Measurements from ENCODE around the gene NFASC.

The NFASC gene

GRCh38 chr1:205009670-205010069 is 139.0 kb downstream of the NFASC start:
- DNase-seq (ENCODE audit: low read depth), result no peak

GRCh38 chr1:205012391-205013140 is 141.9 kb downstream of the NFASC start:
- DNase-seq (ENCODE audit: low read depth), result no peak

- no peak for DNase-seq (ENCODE audit: low read depth)
Observed at GRCh38 chr1:205013683-205014367, 143.2 kb downstream of the NFASC start.

- DNase-seq (ENCODE audit: low read depth), result no peak
Observed at GRCh38 chr1:205014783-205015182, 144.1 kb downstream of the NFASC start.

- no peak for DNase-seq (ENCODE audit: low read depth)
Observed at GRCh38 chr1:205015241-205015640, 144.6 kb downstream of the NFASC start.

GRCh38 chr1:205016075-205016474 is 145.4 kb downstream of the NFASC start:
- no peak for DNase-seq (ENCODE audit: low read depth)

GRCh38 chr1:205016584-205016983 is 145.9 kb downstream of the NFASC start:
- no peak for DNase-seq (ENCODE audit: low read depth)

- DNase-seq (ENCODE audit: low read depth), result no peak
Observed at GRCh38 chr1:205017001-205017400, 146.3 kb downstream of the NFASC start.

GRCh38 chr1:205017766-205018165 is 147.1 kb downstream of the NFASC start:
- DNase-seq (ENCODE audit: low read depth), result no peak

- no peak for DNase-seq (ENCODE audit: low read depth)
Observed at GRCh38 chr1:205018381-205018780, 147.7 kb downstream of the NFASC start.

GRCh38 chr1:205020466-205020865 is 149.8 kb downstream of the NFASC start:
- DNase-seq (ENCODE audit: low read depth), result no peak

GRCh38 chr1:205024679-205025078 is 154.0 kb downstream of the NFASC start:
- no peak for DNase-seq (ENCODE audit: low read depth)

- DNase-seq (ENCODE audit: low read depth), result no peak
Observed at GRCh38 chr1:205025239-205025638, 154.6 kb downstream of the NFASC start.

GRCh38 chr1:205026181-205026580 is 155.5 kb downstream of the NFASC start:
- DNase-seq (ENCODE audit: low read depth), result no peak

GRCh38 chr1:205028390-205028789 is 157.7 kb downstream of the NFASC start:
- no peak for DNase-seq (ENCODE audit: low read depth)

- no peak for DNase-seq (ENCODE audit: low read depth)
Observed at GRCh38 chr1:205028924-205029323, 158.3 kb downstream of the NFASC start.

GRCh38 chr1:205030241-205030640 is 159.6 kb downstream of the NFASC start:
- DNase-seq (ENCODE audit: low read depth), result no peak

GRCh38 chr1:205030896-205031295 is 160.2 kb downstream of the NFASC start:
- no peak for DNase-seq (ENCODE audit: low read depth)

- DNase-seq (ENCODE audit: low read depth), result no peak
Observed at GRCh38 chr1:205032508-205032907, 161.8 kb downstream of the NFASC start.

- no peak for DNase-seq (ENCODE audit: low read depth)
Observed at GRCh38 chr1:205037539-205037938, 166.9 kb downstream of the NFASC start.

- DNase-seq (ENCODE audit: low read depth), result no peak
Observed at GRCh38 chr1:205038132-205038786, 167.6 kb downstream of the NFASC start.

- DNase-seq (ENCODE audit: low read depth), result no peak
Observed at GRCh38 chr1:205041001-205041715, 170.5 kb downstream of the NFASC start.
